IMR-90 (cell line): ENCODE results near the gene CASP7. TPM values are rescaled to one million over a fixed set of nuclear protein-coding genes. Genes with fewer than 3 reads are reported as not detected.

Source experiments
- ATAC-seq: fragments of 200-7000 bp; cut with Tn5 transposase; 2 replicates; pipeline ENCODE4 v1.9.1; 2020; ENCODE audit warnings: low read depth, mild to moderate bottlenecking, moderate library complexity
- BruUV-seq: library from RNA; stranded (reverse); fragments of 400-500 nt; replicated peaks from 2 replicates; lab custom pipeline; 2021; lab: Mats Ljungman, UMichigan
- CTCF ChIA-PET: fragments of 300-600 bp; formaldehyde crosslinking; extraction: SDS; loops from one replicate; lab custom pipeline; 2021; ENCODE audit warnings: antibody characterized with exemption; lab: Yijun Ruan, JAX
- POLR2A ChIA-PET: fragments of 300-600 bp; sonication (Branson Sonifier 250); formaldehyde crosslinking; loops from one replicate; lab custom pipeline; 2022; ENCODE audit warnings: antibody characterized with exemption; ENCODE audit not compliant: unreplicated experiment; lab: Charles Lee
- DNase-seq: peaks from one replicate; pipeline ENCODE4 v3.0.0; 2013
- H2AFZ ChIP-seq: replicated peaks from 2 replicates; pipeline ENCODE3; 2013; ENCODE audit warnings: low read length, mild to moderate bottlenecking; ENCODE audit not compliant: poor library complexity
- H2AK5ac ChIP-seq: 2 replicates; pipeline ENCODE4 v1.6.1; 2013; ENCODE audit warnings: low read depth, low read length, inconsistent platforms
- H2AK9ac ChIP-seq: replicated peaks from 2 replicates; pipeline ENCODE3; 2013; ENCODE audit warnings: mild to moderate bottlenecking, low read depth, low read length, moderate library complexity; ENCODE audit not compliant: poor library complexity
- H2BK120ac ChIP-seq: 2 replicates; pipeline ENCODE4 v1.6.1; 2013; ENCODE audit warnings: low read depth, low read length, inconsistent platforms
- H2BK15ac ChIP-seq: 3 replicates; pipeline ENCODE4 v1.6.1; 2013; ENCODE audit warnings: low read depth, low read length, inconsistent platforms
- H2BK20ac ChIP-seq: 2 replicates; pipeline ENCODE4 v1.6.1; 2013; ENCODE audit warnings: low read depth, mild to moderate bottlenecking, inconsistent platforms, low read length, moderate library complexity
- H2BK5ac ChIP-seq: 2 replicates; pipeline ENCODE4 v1.6.1; 2013; ENCODE audit warnings: mild to moderate bottlenecking, low read depth, low read length, inconsistent platforms; ENCODE audit not compliant: poor library complexity, severe bottlenecking
- H3K14ac ChIP-seq: replicated peaks from 2 replicates; pipeline ENCODE4 v1.6.1; 2013; ENCODE audit warnings: low read depth, low read length, inconsistent platforms
- H3K18ac ChIP-seq: 2 replicates; pipeline ENCODE4 v1.6.1; 2013; ENCODE audit warnings: low read depth, low read length, control low read depth
- H3K23ac ChIP-seq: 2 replicates; pipeline ENCODE4 v1.6.1; 2013; ENCODE audit warnings: low read depth, low read length, inconsistent platforms
- H3K27ac ChIP-seq: 2 replicates; pipeline ENCODE4 v1.5.1; 2013; ENCODE audit warnings: mild to moderate bottlenecking, control low read depth, low read length; ENCODE audit not compliant: insufficient read depth
- H3K27me3 ChIP-seq: 2 replicates; pipeline ENCODE4 v1.6.1; 2013; ENCODE audit warnings: low read length; ENCODE audit not compliant: control insufficient read depth, insufficient read depth
- H3K36me3 ChIP-seq: 2 replicates; pipeline ENCODE4 v1.6.1; 2013; ENCODE audit warnings: low read length, mixed read lengths; ENCODE audit not compliant: control insufficient read depth, insufficient read depth
- H3K4ac ChIP-seq: 2 replicates; pipeline ENCODE4 v1.6.1; 2013; ENCODE audit warnings: low read depth, low read length, inconsistent platforms
- H3K4me1 ChIP-seq: 2 replicates; pipeline ENCODE4 v1.6.1; 2013; ENCODE audit warnings: low read length, mixed read lengths; ENCODE audit not compliant: control insufficient read depth, insufficient read depth
- H3K4me2 ChIP-seq: 2 replicates; pipeline ENCODE4 v1.6.1; 2013; ENCODE audit warnings: low read depth, mild to moderate bottlenecking, control low read depth, low read length, moderate library complexity
- H3K4me3 ChIP-seq: 2 replicates; pipeline ENCODE4 v1.5.1; 2013; ENCODE audit warnings: low read depth, mild to moderate bottlenecking, control low read depth, low read length, moderate library complexity; ENCODE audit not compliant: insufficient read depth
- H3K56ac ChIP-seq: 2 replicates; pipeline ENCODE4 v1.6.1; 2013; ENCODE audit warnings: low read length, inconsistent platforms; ENCODE audit not compliant: insufficient read depth; ENCODE audit errors: extremely low read depth
- H3K79me1 ChIP-seq, 2 experiments: 2 replicates each; pipeline ENCODE4 v1.6.1; 2013; ENCODE audit warnings: low read length in 2 of 2, inconsistent platforms in 1 of 2, low read depth in 1 of 2
- H3K9ac ChIP-seq: 2 replicates; pipeline ENCODE4 v1.6.1; 2013; ENCODE audit warnings: low read depth, low read length, control low read depth
- H3K9me1 ChIP-seq: 2 replicates; pipeline ENCODE4 v1.6.1; 2013; ENCODE audit warnings: low read length, inconsistent platforms; ENCODE audit not compliant: insufficient read depth
- H3K9me3 ChIP-seq: 2 replicates; pipeline ENCODE4 v1.6.1; 2013; ENCODE audit warnings: low read length; ENCODE audit not compliant: control insufficient read depth, insufficient read depth
- H4K20me1 ChIP-seq: 2 replicates; pipeline ENCODE4 v1.6.1; 2013; ENCODE audit warnings: low read length, inconsistent platforms; ENCODE audit not compliant: insufficient read depth
- H4K5ac ChIP-seq: 2 replicates; pipeline ENCODE4 v1.6.1; 2013; ENCODE audit warnings: mild to moderate bottlenecking, low read depth, low read length, control low read depth
- H4K8ac ChIP-seq, 2 experiments: 2 replicates each; pipeline ENCODE4 v1.6.1; 2013; ENCODE audit warnings: low read depth in 2 of 2, low read length in 2 of 2, control low read depth in 1 of 2, inconsistent platforms in 1 of 2
- H4K91ac ChIP-seq: 2 replicates; pipeline ENCODE4 v1.6.1; 2013; ENCODE audit warnings: low read depth, low read length, inconsistent platforms; ENCODE audit not compliant: insufficient read depth
- BHLHE40 ChIP-seq: fragments of 150-350 bp; IDR thresholded peaks from 2 replicates; pipeline ENCODE4 v1.6.1; 2016; ENCODE audit warnings: mild to moderate bottlenecking, low read depth, low read length
- CEBPB ChIP-seq: IDR thresholded peaks from 2 replicates; pipeline ENCODE4 v1.6.1; 2012; ENCODE audit warnings: low read depth, low read length, improper control_type of control experiment
- CTCF ChIP-seq: conservative IDR thresholded peaks from 2 replicates; pipeline ENCODE4 v1.5.1; 2012; ENCODE audit warnings: mild to moderate bottlenecking, low read depth, low read length, improper control_type of control experiment
- FOS ChIP-seq: fragments of 150-350 bp; IDR thresholded peaks from 2 replicates; pipeline ENCODE4 v1.6.1; 2016; ENCODE audit warnings: low read depth, low read length
- MAZ ChIP-seq: IDR thresholded peaks from 2 replicates; pipeline ENCODE4 v1.6.1; 2012; ENCODE audit warnings: low read depth, mild to moderate bottlenecking, low read length, improper control_type of control experiment, moderate library complexity, borderline replicate concordance
- MXI1 ChIP-seq: IDR thresholded peaks from 2 replicates; pipeline ENCODE4 v1.6.1; 2012; ENCODE audit warnings: low read depth, mild to moderate bottlenecking, low read length, moderate library complexity, borderline replicate concordance
- POLR2A ChIP-seq: IDR thresholded peaks from 2 replicates; pipeline ENCODE4 v1.6.1; 2012; ENCODE audit warnings: mild to moderate bottlenecking, low read depth, low read length
- RAD21 ChIP-seq: IDR thresholded peaks from 2 replicates; pipeline ENCODE4 v1.6.1; 2012; ENCODE audit warnings: low read length, improper control_type of control experiment
- RCOR1 ChIP-seq: IDR thresholded peaks from 2 replicates; pipeline ENCODE4 v1.6.1; 2012; ENCODE audit warnings: mild to moderate bottlenecking, low read length, improper control_type of control experiment; ENCODE audit not compliant: insufficient replicate concordance
- RFX5 ChIP-seq: IDR thresholded peaks from 2 replicates; pipeline ENCODE4 v1.8.0; 2012; ENCODE audit warnings: low read depth, mild to moderate bottlenecking, low read length, moderate library complexity
- SMC3 ChIP-seq: fragments of 150-350 bp; IDR thresholded peaks from 2 replicates; pipeline ENCODE4 v1.6.1; 2016; ENCODE audit warnings: low read depth, mild to moderate bottlenecking, antibody characterized with exemption, low read length, moderate library complexity
- WGBS, 2 experiments: methylation state at CpG; one replicate each; pipeline versions ENCODE4 v1.1.5 to v1.1.7; 2013; ENCODE audit warnings: missing lambda C conversion rate in 2 of 2; ENCODE audit not compliant: insufficient read length in 1 of 2; ENCODE audit errors: extremely low coverage in 2 of 2; 5-methylcytosine and 5-hydroxymethylcytosine counted together
- dilution Hi-C: fragments of 300-500 bp; cut with HindIII; formaldehyde crosslinking; loops from one replicate; pipeline ENCODE4 v1.14.3; 2018; ENCODE audit warnings: low sequenced_read_pairs; ENCODE audit not compliant: unreplicated experiment
- in situ Hi-C: fragments of 300-500 bp; cut with MboI; formaldehyde crosslinking; loops from 3 replicates; pipeline ENCODE4 v1.14.3; 2019; ENCODE audit warnings: low sequenced_read_pairs, inconsistent platforms, mixed read lengths
- intact Hi-C: fragments of 100-400 bp; cut with micrococcal nuclease; formaldehyde crosslinking; loops from 2 replicates; pipeline ENCODE4 v1.10.0; 2022
- polyA plus RNA-seq, 3 experiments: library from polyadenylated mRNA; depleted of rRNA; stranded (reverse); fragments of >200 nt; gene quantifications; 2 replicates each; pipeline ENCODE4 v1.2.3, GENCODE V29; 2012; ENCODE audit warnings: low replicate concordance in 1 of 3
- total RNA-seq: library from RNA; depleted of rRNA; stranded (reverse); fragments of >200 nt; gene quantifications from 2 replicates; pipeline ENCODE4 v1.2.3, GENCODE V29; 2012
- TF ChIP-seq, protein P1 (sequence below): fragments of 150-350 bp; IDR thresholded peaks from 2 replicates; pipeline ENCODE4 v1.6.1; 2016; ENCODE audit warnings: low read depth, mild to moderate bottlenecking, low read length, moderate library complexity, borderline replicate concordance

Gene CASP7
- total and polyA plus RNA-seq, 2 of the 4 experiments (the other 2 are of a cell fraction): 15.1 to 16.7 TPM

DNA sequence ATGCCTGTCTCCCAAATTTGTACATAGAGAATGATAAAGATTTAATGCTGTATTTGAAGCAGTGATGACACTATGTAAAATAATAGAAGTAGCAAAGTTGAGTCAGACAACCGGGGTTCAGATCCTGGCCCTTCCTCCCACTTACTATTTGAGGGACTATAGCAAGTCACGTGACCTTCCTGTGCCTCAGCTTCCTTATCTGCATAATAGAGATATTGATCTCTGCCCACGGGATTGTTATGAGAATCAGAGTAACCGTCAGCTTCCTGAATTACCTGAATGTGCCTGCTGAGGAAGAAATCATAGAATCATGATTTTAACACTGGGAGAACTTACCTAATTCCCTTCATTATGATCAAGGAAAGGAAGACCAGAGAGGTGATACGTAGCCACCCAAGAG is 26.9 kb downstream of the CASP7 start:
- ChIA-PET POLR2A (no interaction called here), CTCF (interaction anchor here (0.7 kb wide), 1 partner anchor 437 kb away, joined by 3 read pairs; no protein-coding TSS in a partner anchor)
- ATAC-seq: no peak
- Histone ChIP-seq H4K8ac (no peak overlapping the region), H2BK5ac (no peak overlapping the region), H2BK120ac (no peak overlapping the region), H3K23ac (no peak overlapping the region), H3K27me3 (no peaks in the 10 kb centered on the region), H4K20me1 (peaks cover 20% of the 10 kb centered on the region; the same call in 1 of the 2 replicates), H3K56ac (no peak overlapping the region), H3K9ac (no peak overlapping the region), H3K4me1 (peaks cover 9% of the 10 kb centered on the region), H3K4me2 (no peak overlapping the region), H3K27ac (no peak overlapping the region), H3K79me1 (peaks cover 8 to 36% of the 10 kb centered on the region in 2 experiments), H3K9me3 (no peaks in the 10 kb centered on the region), H3K14ac (no peak overlapping the region), H2AFZ (no peak overlapping the region), H3K4ac (no peak overlapping the region), H3K9me1 (peaks cover 2% of the 10 kb centered on the region; the same call in 1 of the 2 replicates), H3K18ac (no peak overlapping the region), H4K5ac (no peak overlapping the region), H2BK15ac (no peak overlapping the region), H2AK9ac (no peak overlapping the region), H2BK20ac (no peak overlapping the region), H3K4me3 (no peak overlapping the region), H2AK5ac (no peak overlapping the region), H4K91ac (no peak overlapping the region), H3K36me3 (peaks cover 5% of the 10 kb centered on the region; the same call in 1 of the 2 replicates)
- TF ChIP-seq FOS: no peak
- no peak for TF ChIP-seq CEBPB
- TF ChIP-seq BHLHE40: no peak
- TF ChIP-seq, protein P1, sequence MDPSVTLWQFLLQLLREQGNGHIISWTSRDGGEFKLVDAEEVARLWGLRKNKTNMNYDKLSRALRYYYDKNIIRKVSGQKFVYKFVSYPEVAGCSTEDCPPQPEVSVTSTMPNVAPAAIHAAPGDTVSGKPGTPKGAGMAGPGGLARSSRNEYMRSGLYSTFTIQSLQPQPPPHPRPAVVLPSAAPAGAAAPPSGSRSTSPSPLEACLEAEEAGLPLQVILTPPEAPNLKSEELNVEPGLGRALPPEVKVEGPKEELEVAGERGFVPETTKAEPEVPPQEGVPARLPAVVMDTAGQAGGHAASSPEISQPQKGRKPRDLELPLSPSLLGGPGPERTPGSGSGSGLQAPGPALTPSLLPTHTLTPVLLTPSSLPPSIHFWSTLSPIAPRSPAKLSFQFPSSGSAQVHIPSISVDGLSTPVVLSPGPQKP: no peak
- TF ChIP-seq RFX5: no peak
- no peak for TF ChIP-seq MXI1
- no peak for TF ChIP-seq SMC3
- TF ChIP-seq CTCF: no peak
- no peak for TF ChIP-seq POLR2A
- no peak for TF ChIP-seq MAZ
- no peak for TF ChIP-seq RCOR1
- TF ChIP-seq RAD21: no peak
- intact Hi-C loops (loop anchor here (5.0 to 10.0 kb wide), 3 partner anchors 248 to 1418 kb away; partner anchors contain the start of gene CCDC186), dilution Hi-C loops (no loop called here), in situ Hi-C loops (loop anchor here (5.0 kb wide), 1 partner anchor 396 kb away; no protein-coding TSS in a partner anchor)
- no CpG with 5 or more reads among the region's 5 CpGs for WGBS, 2 experiments
- BruUV-seq: no TSS peak
- DNase-seq: no peak
